WTC11 (cell line): ENCODE measurements around the gene NUF2.

Experiments
- CTCF ChIP-seq: fragments of 200-600 bp; IDR thresholded peaks from 2 replicates; pipeline ENCODE4 v1.8.0; 2022; ENCODE audit warnings: antibody characterized with exemption
- ELF4 ChIP-seq: sonication (generic); formaldehyde crosslinking; IDR thresholded peaks from 2 replicates; pipeline ENCODE4 v1.8.1; 2022; ENCODE audit warnings: low read depth, mild to moderate bottlenecking, moderate library complexity, missing genetic modification reagents
- FOXJ3 ChIP-seq: sonication (generic); formaldehyde crosslinking; IDR thresholded peaks from 2 replicates; pipeline ENCODE4 v1.9.0; 2021; ENCODE audit warnings: missing genetic modification reagents, mild to moderate bottlenecking, borderline replicate concordance
- IRF1 ChIP-seq: sonication (generic); formaldehyde crosslinking; IDR thresholded peaks from 2 replicates; pipeline ENCODE4 v1.8.0; 2023; ENCODE audit warnings: missing genetic modification reagents
- NFYB ChIP-seq: sonication (generic); formaldehyde crosslinking; conservative IDR thresholded peaks from 2 replicates; pipeline ENCODE4 v1.8.0; 2022; ENCODE audit warnings: low read depth, missing genetic modification reagents
- ZNF121 ChIP-seq: sonication (generic); formaldehyde crosslinking; IDR thresholded peaks from 2 replicates; pipeline ENCODE4 v1.8.0; 2023; ENCODE audit warnings: missing genetic modification reagents
- TF ChIP-seq, protein P1 (sequence below): sonication (generic); formaldehyde crosslinking; IDR thresholded peaks from 2 replicates; pipeline ENCODE4 v1.8.1; 2022; ENCODE audit warnings: mild to moderate bottlenecking, missing genetic modification reagents, moderate library complexity, borderline replicate concordance

DNA sequence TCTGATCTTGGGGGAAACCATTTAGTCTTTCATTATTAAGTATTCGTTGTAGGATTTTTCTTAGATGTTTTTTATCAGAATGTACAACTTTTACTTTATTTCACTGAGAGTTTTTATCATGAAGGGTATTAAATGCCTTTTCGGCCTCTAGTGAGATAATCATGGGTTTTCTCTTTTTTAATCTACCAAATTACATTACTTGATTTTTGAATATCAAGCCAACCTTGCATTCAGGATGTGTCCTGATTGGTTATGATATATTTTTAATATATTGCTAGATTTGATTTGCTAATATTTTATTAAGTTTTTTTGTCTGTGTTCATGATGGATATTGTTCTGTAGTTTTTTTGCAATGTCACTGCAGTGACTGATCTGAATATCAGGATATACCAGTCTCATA, 9.4 kb downstream of the NUF2 start:
- no peak for TF ChIP-seq CTCF
- TF ChIP-seq, protein P1, sequence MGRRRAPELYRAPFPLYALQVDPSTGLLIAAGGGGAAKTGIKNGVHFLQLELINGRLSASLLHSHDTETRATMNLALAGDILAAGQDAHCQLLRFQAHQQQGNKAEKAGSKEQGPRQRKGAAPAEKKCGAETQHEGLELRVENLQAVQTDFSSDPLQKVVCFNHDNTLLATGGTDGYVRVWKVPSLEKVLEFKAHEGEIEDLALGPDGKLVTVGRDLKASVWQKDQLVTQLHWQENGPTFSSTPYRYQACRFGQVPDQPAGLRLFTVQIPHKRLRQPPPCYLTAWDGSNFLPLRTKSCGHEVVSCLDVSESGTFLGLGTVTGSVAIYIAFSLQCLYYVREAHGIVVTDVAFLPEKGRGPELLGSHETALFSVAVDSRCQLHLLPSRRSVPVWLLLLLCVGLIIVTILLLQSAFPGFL = no peak
- TF ChIP-seq ZNF121 (CRISPR knock-in tag) = no peak
- no peak for TF ChIP-seq ELF4 (CRISPR knock-in tag)
- TF ChIP-seq IRF1 (CRISPR knock-in tag) = no peak
- no peak for TF ChIP-seq NFYB (CRISPR knock-in tag)
- TF ChIP-seq FOXJ3 = no peak
